ENCODE measurements around the gene MAPKAPK2.

The MAPKAPK2 gene

GRCh38 chr1:206705726-206706297 is 21.1 kb downstream of the MAPKAPK2 start:
- no peak for DNase-seq

GRCh38 chr1:206706298-206706791 is 21.6 kb downstream of the MAPKAPK2 start:
- DNase-seq, result no peak

DNA sequence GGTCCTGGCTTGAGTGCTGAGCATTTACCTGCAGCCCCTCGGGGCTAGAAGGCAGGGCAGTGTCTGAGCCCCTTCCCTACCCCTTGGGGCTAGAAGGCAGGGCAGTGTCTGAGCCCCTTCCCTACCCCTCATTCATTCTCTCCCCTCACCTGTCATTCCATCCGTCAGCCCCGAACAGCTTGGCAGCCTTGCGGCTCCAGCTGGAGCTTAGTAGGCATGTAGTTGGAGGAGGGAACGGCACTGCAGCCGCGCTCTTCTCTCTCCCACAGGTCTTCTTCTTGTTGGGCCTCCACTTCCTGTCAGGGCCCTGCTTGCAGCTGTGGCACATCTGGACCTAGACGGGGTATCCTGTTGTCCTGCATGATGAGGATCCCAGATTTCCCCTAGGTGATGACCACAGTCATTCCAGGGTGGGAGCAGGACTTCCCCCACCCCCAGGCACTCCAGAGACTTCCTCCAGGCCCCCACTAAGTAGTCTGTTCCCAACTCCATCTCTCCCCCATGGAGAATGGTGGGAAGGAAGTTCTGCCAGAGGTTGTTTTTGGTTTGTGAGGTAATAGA is 22.2 kb downstream of the MAPKAPK2 start:
- DNase-seq, result no peak

GRCh38 chr1:206708058-206708457 is 23.4 kb downstream of the MAPKAPK2 start:
- DNase-seq, result no peak

- DNase-seq, result no peak
Observed at GRCh38 chr1:206708882-206709281, 24.2 kb downstream of the MAPKAPK2 start.

DNA sequence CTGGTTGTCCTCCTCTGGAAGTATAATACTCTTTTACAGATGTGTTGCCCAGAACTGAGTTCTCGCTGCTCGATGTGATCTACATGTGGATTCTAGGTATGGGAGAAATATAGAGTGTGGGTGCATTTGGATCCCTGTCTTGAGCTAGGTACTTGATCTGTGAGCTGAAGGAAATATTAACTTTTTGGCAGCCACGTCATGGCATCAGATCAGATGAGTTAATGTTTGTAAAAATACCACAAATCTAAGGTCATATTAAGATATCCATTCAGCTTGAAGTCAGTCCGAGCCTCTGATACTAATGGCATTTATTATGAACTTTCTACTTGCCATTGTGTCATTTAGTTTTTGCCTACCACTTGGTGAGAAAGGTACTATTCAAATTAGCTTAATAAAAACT is 24.6 kb downstream of the MAPKAPK2 start:
- DNase-seq, result no peak

DNA sequence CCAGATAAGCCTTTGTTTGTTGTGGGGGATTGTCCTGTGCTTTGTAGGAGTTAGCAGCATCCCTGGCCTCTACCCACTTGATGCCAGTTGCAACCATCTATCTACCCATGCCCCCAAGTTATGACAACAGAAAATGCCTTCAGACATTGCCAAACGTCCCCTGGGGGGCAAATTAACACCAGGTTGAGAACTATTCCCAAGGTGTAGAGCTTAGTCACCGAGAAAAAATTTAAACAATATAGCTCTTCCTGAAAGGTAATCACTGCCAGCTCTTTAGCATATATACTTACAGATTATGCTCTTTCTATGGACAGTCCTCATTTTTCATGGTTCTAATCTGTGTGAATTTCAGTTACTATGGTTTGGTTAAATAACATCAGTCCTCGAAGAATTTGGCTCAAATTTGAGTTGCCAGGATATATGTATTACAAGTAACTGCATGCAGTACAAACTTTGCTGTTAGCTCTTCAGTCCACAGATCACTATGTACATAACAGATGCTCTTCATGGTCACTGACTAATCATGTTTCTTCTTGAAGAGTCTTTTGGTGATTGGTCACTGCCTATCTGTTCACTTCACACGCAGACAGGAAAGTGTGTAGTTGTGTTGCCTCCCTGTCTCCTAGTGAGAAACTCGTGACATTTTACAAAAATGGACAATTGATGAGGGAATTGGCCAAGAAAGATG is 25.2 kb downstream of the MAPKAPK2 start:
- no peak for DNase-seq

DNA sequence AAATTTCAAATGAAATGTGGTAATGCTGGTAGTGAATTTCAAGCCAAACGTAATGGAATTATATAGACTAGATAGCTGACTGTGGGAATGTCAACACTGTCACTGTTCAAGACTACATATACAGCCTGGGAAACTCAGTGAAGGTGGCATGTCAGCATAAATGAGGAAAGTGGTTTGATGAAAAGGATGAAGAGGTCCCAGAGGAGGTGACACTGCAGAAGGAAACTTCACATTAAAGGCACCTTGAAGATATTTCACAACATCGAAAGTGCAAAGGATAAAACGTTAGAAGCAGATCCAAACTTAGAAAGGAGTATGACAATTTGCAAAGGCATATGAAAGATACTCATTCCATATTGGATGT is 25.7 kb downstream of the MAPKAPK2 start:
- no peak for DNase-seq

DNA sequence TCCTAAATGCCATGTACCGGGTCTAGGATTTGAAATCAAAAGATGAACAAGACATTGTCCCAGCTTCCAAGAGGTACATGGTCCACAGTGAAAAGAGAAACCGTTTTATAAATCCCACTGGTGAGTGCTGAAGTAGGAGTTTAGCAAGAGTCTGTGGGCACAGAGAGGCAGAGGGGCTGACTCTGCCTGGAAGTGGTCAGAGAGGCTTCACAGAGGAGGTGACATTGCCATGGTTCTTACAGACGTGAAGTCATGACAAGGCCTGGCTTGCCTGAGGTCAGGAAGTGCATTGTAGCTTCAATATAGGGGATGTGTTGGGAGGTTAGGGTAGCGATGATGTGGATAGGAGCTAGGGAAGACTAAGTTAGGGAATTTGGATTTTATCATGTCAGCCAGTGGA is 28.4 kb downstream of the MAPKAPK2 start:
- peak; percentile 56 for DNase-seq

GRCh38 chr1:206713910-206714312 is 29.2 kb downstream of the MAPKAPK2 start:
- no peak for DNase-seq

DNA sequence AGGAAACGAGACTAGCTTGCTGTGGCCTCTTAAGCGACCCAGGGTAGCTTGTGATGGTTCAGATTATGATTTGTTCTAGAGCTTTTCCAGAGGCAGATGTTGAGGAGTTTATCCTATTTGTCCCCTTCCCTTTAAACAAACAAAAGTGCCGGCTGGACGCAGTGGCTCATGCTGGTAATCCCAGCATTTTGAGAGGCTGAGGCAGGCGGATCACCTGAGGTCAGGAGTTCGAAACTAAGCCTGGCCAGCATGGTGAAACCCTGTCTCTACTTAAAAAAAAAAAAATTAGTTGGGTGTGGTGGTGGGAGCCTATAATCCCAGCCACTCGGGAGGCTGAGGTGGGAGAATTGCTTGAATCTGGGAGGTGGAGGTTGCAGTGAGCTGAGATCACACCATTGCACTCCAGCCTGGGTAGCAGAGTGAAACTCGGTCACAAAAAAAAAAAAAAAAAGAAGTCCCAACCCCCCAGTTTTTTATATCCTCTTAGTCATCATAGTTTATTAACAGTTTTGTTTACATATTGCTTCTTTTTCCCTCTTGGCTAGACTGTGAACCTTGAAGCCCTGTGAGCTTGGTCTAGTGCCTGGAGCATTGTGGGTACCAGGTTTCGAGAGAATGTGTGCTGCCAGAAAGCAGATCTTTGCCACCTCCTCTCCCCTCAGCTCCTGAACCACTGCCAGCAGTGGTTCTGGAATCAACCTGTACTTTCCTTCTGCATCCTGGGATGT is 29.8 kb downstream of the MAPKAPK2 start:
- no peak for DNase-seq

DNA sequence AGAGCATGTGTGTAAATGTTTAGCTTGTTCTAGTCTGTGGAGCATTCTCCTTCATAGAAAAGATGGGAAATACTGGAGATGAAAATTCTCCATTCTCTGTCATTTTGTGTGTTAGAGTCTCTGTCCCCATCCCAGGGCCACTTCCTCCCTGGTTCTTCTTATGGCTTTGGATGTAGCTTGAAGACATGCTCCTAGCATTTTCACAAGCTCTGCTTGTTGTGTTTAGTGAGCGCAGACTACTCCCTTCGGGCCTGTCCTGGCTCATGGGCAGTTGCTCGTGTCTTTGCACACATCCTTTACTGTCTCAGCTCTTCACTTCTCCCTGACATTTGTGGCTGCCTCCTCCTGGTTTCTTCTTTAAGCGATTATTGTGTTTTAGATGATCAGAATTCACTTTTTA is 30.4 kb downstream of the MAPKAPK2 start:
- no peak for DNase-seq

- DNase-seq, result no peak
Observed at GRCh38 chr1:206715552-206716158, 30.9 kb downstream of the MAPKAPK2 start.

GRCh38 chr1:206716159-206716869 is 31.6 kb downstream of the MAPKAPK2 start:
- no peak for DNase-seq

GRCh38 chr1:206716870-206717673 is 32.4 kb downstream of the MAPKAPK2 start:
- peak; percentile 58 for DNase-seq

DNA sequence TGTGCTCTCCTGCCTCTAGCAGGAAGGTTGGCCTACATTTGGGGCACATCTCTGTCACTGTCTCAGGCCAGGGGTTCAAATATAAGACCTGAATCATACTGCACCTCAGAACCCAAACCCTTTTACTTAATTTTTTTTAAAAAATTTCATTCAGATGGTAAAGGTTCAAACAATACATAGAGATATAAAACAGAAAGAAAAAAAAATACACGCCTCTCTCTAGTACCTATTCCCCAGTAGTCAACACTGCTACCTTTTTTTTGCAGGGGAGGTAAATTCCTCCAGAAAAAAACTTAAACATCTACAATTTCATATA is 32.9 kb downstream of the MAPKAPK2 start:
- no peak for DNase-seq

- no peak for DNase-seq
Observed at GRCh38 chr1:206719169-206719839, 34.6 kb downstream of the MAPKAPK2 start.

GRCh38 chr1:206721454-206721853 is 36.7 kb downstream of the MAPKAPK2 start:
- no peak for DNase-seq

DNA sequence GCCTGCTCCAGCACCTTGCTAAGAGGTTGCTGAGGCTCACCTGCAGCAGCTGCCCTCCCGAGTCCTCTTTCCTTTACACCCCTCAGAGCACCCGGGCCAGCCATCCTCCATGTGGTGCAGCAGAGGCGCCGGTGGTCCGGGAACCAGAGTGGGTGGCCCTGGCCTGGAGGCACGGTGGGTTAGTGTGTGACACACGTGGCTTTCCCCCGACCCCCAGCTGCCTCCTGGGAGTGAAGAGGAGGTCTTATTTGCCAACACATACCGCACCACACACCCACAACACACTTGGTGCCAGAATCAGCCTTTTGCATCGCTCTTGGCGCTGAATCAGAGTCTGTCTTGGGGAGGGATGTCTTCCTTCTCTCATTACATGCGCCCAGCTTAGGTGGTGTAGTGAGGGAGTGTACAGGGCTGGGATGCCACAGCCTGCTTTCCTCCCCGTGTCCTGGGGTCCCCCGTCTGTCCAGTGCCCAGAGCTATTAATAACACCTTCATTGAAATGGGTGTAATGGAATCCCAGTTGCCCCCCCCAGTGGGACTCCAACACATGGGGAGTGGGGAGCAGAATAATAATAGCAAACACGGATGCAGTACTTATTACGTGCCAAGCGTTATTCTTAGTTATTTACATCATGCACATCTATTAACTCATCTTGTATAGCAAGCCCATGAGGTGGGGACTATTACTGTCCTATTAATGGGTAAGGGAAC is 38.2 kb downstream of the MAPKAPK2 start:
- DNase-seq, result no peak

DNA sequence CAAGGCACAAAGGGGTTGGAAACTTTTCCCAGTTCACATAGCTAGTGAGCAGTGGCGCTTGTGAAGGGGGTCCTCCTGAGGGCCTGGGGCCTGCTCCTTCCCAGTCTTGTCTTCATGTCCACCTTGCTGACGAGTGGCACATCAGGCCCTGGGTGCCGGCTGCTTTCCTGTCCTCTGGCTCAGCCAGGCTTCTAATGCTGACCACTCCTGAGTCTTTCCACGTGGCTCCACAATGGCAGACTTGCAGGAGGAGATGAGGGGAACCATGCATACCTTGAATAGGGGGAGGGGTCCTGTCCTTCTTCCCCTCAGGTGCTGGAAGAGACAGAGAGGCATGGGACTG is 38.7 kb downstream of the MAPKAPK2 start:
- DNase-seq, result no peak
